HepG2 (cell line): ENCODE results near the gene SLC29A1. TPM values are rescaled to one million over a fixed set of nuclear protein-coding genes. Genes with fewer than 3 reads are reported as not detected.

Experiments
- AHR ChIP-seq: IDR thresholded peaks from 2 replicates; pipeline ENCODE4 v1.6.1; 2018; ENCODE audit warnings: missing genetic modification reagents, missing compliant biosample characterization
- CHD2 ChIP-seq: IDR thresholded peaks from 2 replicates; pipeline ENCODE4 v1.6.1; 2011; ENCODE audit warnings: low read depth, low read length, improper control_type of control experiment
- FOXO1 ChIP-seq: sonication (generic); formaldehyde crosslinking; IDR thresholded peaks from 2 replicates; pipeline ENCODE4 v1.4.0; 2020; ENCODE audit warnings: missing genetic modification reagents
- GABPA ChIP-seq, 2 experiments: IDR thresholded peaks; 2 replicates each; pipeline ENCODE4 v1.6.1; 2011 to 2016; ENCODE audit warnings: low read depth in 2 of 2, low read length in 1 of 2, missing biosample characterization in 1 of 2, missing genetic modification characterization in 1 of 2
- GFI1 ChIP-seq: sonication (generic); formaldehyde crosslinking; IDR thresholded peaks from 2 replicates; pipeline ENCODE4 v1.5.0; 2020; ENCODE audit warnings: missing genetic modification reagents, mild to moderate bottlenecking, borderline replicate concordance
- GLI4 ChIP-seq: sonication (generic); formaldehyde crosslinking; IDR thresholded peaks from 2 replicates; pipeline ENCODE4 v1.5.1; 2020; ENCODE audit warnings: missing genetic modification reagents, mild to moderate bottlenecking, moderate library complexity, borderline replicate concordance
- LBX2 ChIP-seq: sonication (generic); formaldehyde crosslinking; IDR thresholded peaks from 2 replicates; pipeline ENCODE4 v1.5.0; 2020; ENCODE audit warnings: missing genetic modification reagents, mild to moderate bottlenecking, borderline replicate concordance
- MBNL3 ChIP-seq: fragments of 250-450 bp; sonication (Bioruptor Pico); conservative IDR thresholded peaks from 2 replicates; pipeline ENCODE4 v1.8.0; 2022; ENCODE audit warnings: mild to moderate bottlenecking, inconsistent platforms
- MTF1 ChIP-seq: sonication (generic); formaldehyde crosslinking; IDR thresholded peaks from 2 replicates; pipeline ENCODE4 v1.5.0; 2020; ENCODE audit warnings: missing genetic modification reagents
- NBN ChIP-seq: fragments of 450-650 bp; conservative IDR thresholded peaks from 2 replicates; pipeline ENCODE4 v1.6.1; 2017
- NFYB ChIP-seq: sonication (generic); formaldehyde crosslinking; IDR thresholded peaks from 2 replicates; pipeline ENCODE4 v1.4.0; 2020; ENCODE audit warnings: missing genetic modification reagents
- PREB ChIP-seq: sonication (generic); formaldehyde crosslinking; IDR thresholded peaks from 2 replicates; pipeline ENCODE4 v1.4.0; 2020; ENCODE audit warnings: missing genetic modification reagents
- RBAK ChIP-seq: sonication (generic); formaldehyde crosslinking; IDR thresholded peaks from 2 replicates; pipeline ENCODE4 v1.5.1; 2020; ENCODE audit warnings: mild to moderate bottlenecking, missing genetic modification reagents
- RCOR2 ChIP-seq: IDR thresholded peaks from 2 replicates; pipeline ENCODE4 v1.6.1; 2016; ENCODE audit warnings: missing biosample characterization, missing genetic modification reagents
- SALL1 ChIP-seq: sonication (generic); formaldehyde crosslinking; IDR thresholded peaks from 2 replicates; pipeline ENCODE4 v1.8.0; 2022; ENCODE audit warnings: mild to moderate bottlenecking, missing genetic modification reagents
- SALL2 ChIP-seq: sonication (generic); formaldehyde crosslinking; IDR thresholded peaks from 2 replicates; pipeline ENCODE4 v1.8.1; 2023; ENCODE audit warnings: mild to moderate bottlenecking, missing genetic modification reagents, inconsistent platforms
- SNRNP70 ChIP-seq: fragments of 200-400 bp; formaldehyde crosslinking; IDR thresholded peaks from 2 replicates; pipeline ENCODE4 v1.6.1; 2017; ENCODE audit warnings: mild to moderate bottlenecking, low read depth, low read length, moderate library complexity
- SRSF9 ChIP-seq: fragments of 200-400 bp; formaldehyde crosslinking; IDR thresholded peaks from 2 replicates; pipeline ENCODE4 v1.6.1; 2018; ENCODE audit warnings: borderline replicate concordance, mild to moderate bottlenecking, low read depth, low read length; ENCODE audit not compliant: insufficient read depth, poor library complexity, severe bottlenecking
- SSRP1 ChIP-seq: IDR thresholded peaks from 2 replicates; pipeline ENCODE4 v1.6.1; 2016; ENCODE audit warnings: control low read depth
- TP53 ChIP-seq: sonication (generic); formaldehyde crosslinking; conservative IDR thresholded peaks from 2 replicates; pipeline ENCODE4 v1.4.0; 2020; ENCODE audit warnings: missing genetic modification reagents
- ZBTB7B ChIP-seq: sonication (generic); formaldehyde crosslinking; IDR thresholded peaks from 2 replicates; pipeline ENCODE4 v1.4.0; 2020; ENCODE audit warnings: missing genetic modification reagents
- ZNF329 ChIP-seq: sonication (generic); formaldehyde crosslinking; IDR thresholded peaks from 2 replicates; pipeline ENCODE4 v1.9.0; 2021; ENCODE audit warnings: low read depth, mild to moderate bottlenecking, missing genetic modification reagents
- ZNF33B ChIP-seq: sonication (generic); formaldehyde crosslinking; IDR thresholded peaks from 2 replicates; pipeline ENCODE4 v1.5.1; 2020; ENCODE audit warnings: mild to moderate bottlenecking, missing genetic modification reagents
- ZNF552 ChIP-seq: sonication (generic); formaldehyde crosslinking; IDR thresholded peaks from 2 replicates; pipeline ENCODE4 v1.9.0; 2022; ENCODE audit warnings: missing genetic modification reagents, mild to moderate bottlenecking, borderline replicate concordance
- ZNF609 ChIP-seq: sonication (generic); formaldehyde crosslinking; IDR thresholded peaks from 2 replicates; pipeline ENCODE4 v1.4.0; 2020; ENCODE audit warnings: mild to moderate bottlenecking, missing genetic modification reagents, borderline replicate concordance
- ZNF614 ChIP-seq: IDR thresholded peaks from 2 replicates; pipeline ENCODE4 v1.6.1; 2018; ENCODE audit warnings: missing biosample characterization, missing genetic modification reagents, inconsistent platforms, borderline replicate concordance
- polyA plus RNA-seq, 8 experiments: library from polyadenylated mRNA; depleted of rRNA in 3 of 8; stranded (reverse) in 7 of 8; unstranded in 1 of 8; fragments of >200 nt; fragmentation: Illumina TruSeq in 4 of 8; extraction: Trizol in 4 of 8; gene quantifications; 2 replicates each; pipeline versions ENCODE4 v1.2.1 to v1.2.3, GENCODE V29; 2011 to 2016; ENCODE audit warnings: low read depth in 4 of 8, missing spikeins in 1 of 8, mixed read lengths in 1 of 8; ENCODE audit not compliant: insufficient read depth in 1 of 8
- total RNA-seq, 5 experiments: library from RNA; depleted of rRNA; stranded (reverse); fragments of >200 nt; fragmentation: Illumina TruSeq; extraction: Trizol; gene quantifications; 2 replicates each; pipeline ENCODE4 v1.2.3, GENCODE V29; 2016; ENCODE audit warnings: low read depth in 1 of 5

The SLC29A1 gene
- total and polyA plus RNA-seq, 2 of the 13 experiments (the other 11 are each of a cell fraction or from before 2014, with no cell fraction given): 43.2 to 106 TPM

- TF ChIP-seq NFYB (CRISPR knock-in tag) (no peak), GLI4 (no peak), NBN (no peak), SALL2 (CRISPR knock-in tag) (no peak), SRSF9 (no peak), FOXO1 (CRISPR knock-in tag) (no peak), GABPA (IDR thresholded peaks at IDR 0.05; ENCODE audit: low read depth, low read length) (no peak), GABPA (CRISPR knock-in tag; IDR thresholded peaks at IDR 0.05; ENCODE audit: low read depth) (no peak), CHD2 (no peak), ZNF614 (CRISPR knock-in tag) (no peak), MBNL3 (no peak), SSRP1 (peak; percentile 90; the same call in 1 of the 2 replicates), TP53 (no peak), SNRNP70 (no peak), ZNF33B (no peak), RBAK (CRISPR knock-in tag) (no peak), MTF1 (CRISPR knock-in tag) (no peak), SALL1 (CRISPR knock-in tag) (no peak), ZNF552 (no peak), LBX2 (CRISPR knock-in tag) (no peak), ZBTB7B (no peak), GFI1 (CRISPR knock-in tag) (no peak), ZNF329 (CRISPR knock-in tag) (no peak), RCOR2 (CRISPR knock-in tag) (no peak), ZNF609 (CRISPR knock-in tag) (no peak), AHR (CRISPR knock-in tag) (no peak), PREB (CRISPR knock-in tag) (no peak)
These were observed 31.9 kb downstream of the SLC29A1 start (continued) for GRCh38 chr6:44255105-44255808.
